ENCODE results near the gene ARGLU1.

Gene ARGLU1

GRCh38 chr13:106499896-106500295 is 68.0 kb downstream of the ARGLU1 start:
- DNase-seq (ENCODE audit: low spot score) = peak; percentile 31

GRCh38 chr13:106499113-106499512 is 68.8 kb downstream of the ARGLU1 start:
- no peak for DNase-seq (ENCODE audit: low spot score)

- no peak for DNase-seq (ENCODE audit: low spot score)
These were observed 69.4 kb downstream of the ARGLU1 start for GRCh38 chr13:106498571-106498970.

- no peak for DNase-seq (ENCODE audit: low spot score)
These were observed 69.8 kb downstream of the ARGLU1 start for GRCh38 chr13:106498158-106498557.

- no peak for DNase-seq (ENCODE audit: low spot score)
These were observed 70.9 kb downstream of the ARGLU1 start for GRCh38 chr13:106497079-106497478.

GRCh38 chr13:106496072-106496997 is 71.6 kb downstream of the ARGLU1 start:
- DNase-seq (ENCODE audit: low spot score) = no peak

- no peak for DNase-seq (ENCODE audit: low spot score)
These were observed 73.0 kb downstream of the ARGLU1 start for GRCh38 chr13:106494936-106495335.

GRCh38 chr13:106494506-106494905 is 73.4 kb downstream of the ARGLU1 start:
- DNase-seq (ENCODE audit: low spot score) = no peak

GRCh38 chr13:106493533-106494220 is 74.3 kb downstream of the ARGLU1 start:
- DNase-seq (ENCODE audit: low spot score) = peak; percentile 32

GRCh38 chr13:106492588-106493475 is 75.1 kb downstream of the ARGLU1 start:
- DNase-seq (ENCODE audit: low spot score) = no peak

- DNase-seq (ENCODE audit: low spot score) = no peak
These were observed 75.9 kb downstream of the ARGLU1 start for GRCh38 chr13:106491928-106492587.
